Endothelial cell of umbilical vein (primary cell): ENCODE results near the gene PGS1. TPM values are rescaled to one million over a fixed set of nuclear protein-coding genes. Genes with fewer than 3 reads are reported as not detected.

Source experiments
- BruUV-seq: library from RNA; stranded (reverse); fragments of 400-500 nt; replicated peaks from 2 replicates; lab custom pipeline; 2021; lab: Mats Ljungman, UMichigan
- CTCF ChIA-PET: fragments of 300-600, 350-600 bp; sonication (Branson Sonifier 250); formaldehyde crosslinking; loops from one replicate; lab custom pipeline; 2021; ENCODE audit warnings: antibody characterized with exemption, inconsistent platforms; lab: Charles Lee
- POLR2A ChIA-PET: fragments of 300-600, 350-600 bp; sonication (Branson Sonifier 250); formaldehyde crosslinking; loops from one replicate; lab custom pipeline; 2021; ENCODE audit warnings: antibody characterized with exemption, inconsistent platforms; lab: Charles Lee
- DNase-seq: peaks from one replicate; pipeline ENCODE4 v3.0.0-alpha.2; 2011; ENCODE audit warnings: low read depth, low spot score
- FAIRE-seq: peaks from 2 replicates; lab custom pipeline; 2011; peaks lifted over from hg19 to GRCh38; lab: Jason Lieb, UNC
- H2AFZ ChIP-seq: 2 replicates; pipeline ENCODE4 v1.6.0; 2012; ENCODE audit warnings: low read depth, low read length, control low read depth, inconsistent platforms
- H3K27ac ChIP-seq: 2 replicates; pipeline ENCODE4 v1.5.1; 2011; ENCODE audit warnings: low read depth, mild to moderate bottlenecking, control low read depth, low read length, moderate library complexity; ENCODE audit not compliant: insufficient read depth
- H3K27me3 ChIP-seq, 2 experiments: 2 replicates each; pipeline versions ENCODE4 v1.6.0 to v1.6.1; 2011; ENCODE audit warnings: low read length in 2 of 2, mixed read lengths in 1 of 2; ENCODE audit not compliant: control insufficient read depth in 2 of 2, insufficient read depth in 2 of 2
- H3K36me3 ChIP-seq, 2 experiments: 2 replicates in 1 of 2; 3 replicates in 1 of 2; pipeline ENCODE4 v1.5.1; 2011; ENCODE audit warnings: low read length in 2 of 2, mild to moderate bottlenecking in 1 of 2, moderate library complexity in 1 of 2; ENCODE audit not compliant: control insufficient read depth in 2 of 2, insufficient read depth in 2 of 2; ENCODE audit errors: extremely low read depth in 1 of 2
- H3K4me1 ChIP-seq: 3 replicates; pipeline ENCODE4 v1.5.1; 2011; ENCODE audit warnings: mild to moderate bottlenecking, low read length; ENCODE audit not compliant: control insufficient read depth, insufficient read depth; ENCODE audit errors: extremely low read depth
- H3K4me2 ChIP-seq: 2 replicates; pipeline ENCODE4 v1.6.1; 2011; ENCODE audit warnings: low read length, control low read depth, mixed read lengths; ENCODE audit not compliant: insufficient read depth
- H3K4me3 ChIP-seq, 3 experiments: fragments of 200-600 bp in 1 of 3; sonication (generic), shearing (Covaris generic) in 1 of 3; replicated peaks in 1 of 3; 2 replicates each; pipeline ENCODE4 v1.5.1; 2011 to 2016; ENCODE audit warnings: control low read depth in 3 of 3, low read length in 3 of 3, mild to moderate bottlenecking in 2 of 3, inconsistent platforms in 1 of 3, low read depth in 1 of 3, moderate library complexity in 1 of 3; ENCODE audit not compliant: insufficient read depth in 1 of 3
- H3K79me2 ChIP-seq: 2 replicates; pipeline ENCODE4 v1.6.0; 2012; ENCODE audit warnings: low read length, inconsistent platforms; ENCODE audit not compliant: control insufficient read depth, insufficient read depth
- H3K9ac ChIP-seq: replicated peaks from 2 replicates; pipeline ENCODE3; 2011; ENCODE audit warnings: low read length, control low read depth; ENCODE audit not compliant: insufficient read depth; ENCODE audit errors: extremely low read depth
- H3K9me1 ChIP-seq: replicated peaks from 3 replicates; pipeline ENCODE4 v1.6.0; 2011; ENCODE audit warnings: mild to moderate bottlenecking, low read length; ENCODE audit not compliant: control insufficient read depth, insufficient read depth; ENCODE audit errors: extremely low read depth
- H3K9me3 ChIP-seq: replicated peaks from 2 replicates; pipeline ENCODE4 v1.5.1; 2012; ENCODE audit warnings: low read length, inconsistent platforms; ENCODE audit not compliant: control insufficient read depth, insufficient read depth
- H4K20me1 ChIP-seq: replicated peaks from 2 replicates; pipeline ENCODE3; 2011; ENCODE audit warnings: mild to moderate bottlenecking, low read length; ENCODE audit not compliant: control insufficient read depth, insufficient read depth; ENCODE audit errors: extremely low read depth
- EZH2 ChIP-seq: IDR thresholded peaks from 2 replicates; pipeline ENCODE4 v1.6.1; 2012; ENCODE audit warnings: borderline replicate concordance, low read depth, mild to moderate bottlenecking, moderate library complexity, low read length, inconsistent platforms; ENCODE audit not compliant: severe bottlenecking
- FOS ChIP-seq: IDR thresholded peaks from 2 replicates; pipeline ENCODE4 v1.6.1; 2011; ENCODE audit warnings: mild to moderate bottlenecking, low read length, moderate library complexity, borderline replicate concordance; ENCODE audit not compliant: insufficient read depth
- GATA2 ChIP-seq: IDR thresholded peaks from 2 replicates; pipeline ENCODE4 v1.7.0; 2011; ENCODE audit warnings: low read depth, mild to moderate bottlenecking, moderate library complexity, mixed read lengths, low read length; ENCODE audit not compliant: insufficient read length, insufficient read depth
- JUN ChIP-seq: IDR thresholded peaks from 2 replicates; pipeline ENCODE4 v1.6.1; 2011; ENCODE audit warnings: borderline replicate concordance, low read depth; ENCODE audit not compliant: insufficient read length, insufficient read depth
- MYC ChIP-seq: IDR thresholded peaks from one replicate; pipeline ENCODE4 v1.6.1; 2011; ENCODE audit warnings: mild to moderate bottlenecking, low read depth, low read length
- POLR2A ChIP-seq: IDR thresholded peaks from 2 replicates; pipeline ENCODE4 v1.6.1; 2012; ENCODE audit warnings: low read depth, mild to moderate bottlenecking, control low read depth, low read length
- POLR2AphosphoS5 ChIP-seq: IDR thresholded peaks from 2 replicates; pipeline ENCODE4 v1.6.1; 2012; ENCODE audit warnings: low read depth, mild to moderate bottlenecking, control low read depth, low read length, moderate library complexity; ENCODE audit not compliant: insufficient read depth
- dilution Hi-C: fragments of 300-500 bp; cut with MboI; formaldehyde crosslinking; loops from one replicate; pipeline ENCODE4 v1.15.0; 2019; ENCODE audit warnings: low sequenced_read_pairs; ENCODE audit not compliant: extremely low pct_ligation_motif_present
- intact Hi-C: fragments of 100-400 bp; cut with micrococcal nuclease; formaldehyde crosslinking; loops from one replicate; pipeline ENCODE4 v1.10.0; 2022
- polyA plus RNA-seq, 4 experiments: library from polyadenylated mRNA; depleted of rRNA in 3 of 4; stranded (reverse) in 3 of 4; unstranded in 1 of 4; fragments of >200 nt; gene quantifications; 2 replicates each; pipeline versions ENCODE4 v1.2.1 to v1.2.3, GENCODE V29; 2011 to 2012; ENCODE audit warnings: missing spikeins in 1 of 4
- total RNA-seq: library from RNA; stranded (reverse); gene quantifications from 2 replicates; pipeline ENCODE4 v1.2.3, GENCODE V29; 2021
- TF ChIP-seq, protein P1 (sequence below), 2 donors: IDR thresholded peaks; 1 replicate in 1 of 2; 2 replicates in 1 of 2; pipeline ENCODE4 v1.5.1; 2011; ENCODE audit warnings: low read length in 2 of 2, mild to moderate bottlenecking in 2 of 2, moderate library complexity in 2 of 2, control low read depth in 1 of 2, inconsistent platforms in 1 of 2, low read depth in 1 of 2; ENCODE audit not compliant: insufficient read depth in 1 of 2; ENCODE audit errors: extremely low read depth in 1 of 2
- TF ChIP-seq, protein P2 (sequence below): IDR thresholded peaks from 2 replicates; pipeline ENCODE4 v1.6.1; 2011; ENCODE audit not compliant: insufficient read depth, insufficient read length

PGS1 gene
- total and polyA plus RNA-seq, 2 donors (not counting 3 experiments of a cell fraction or from before 2014, with no cell fraction given): 50.8 to 66.0 TPM

DNA sequence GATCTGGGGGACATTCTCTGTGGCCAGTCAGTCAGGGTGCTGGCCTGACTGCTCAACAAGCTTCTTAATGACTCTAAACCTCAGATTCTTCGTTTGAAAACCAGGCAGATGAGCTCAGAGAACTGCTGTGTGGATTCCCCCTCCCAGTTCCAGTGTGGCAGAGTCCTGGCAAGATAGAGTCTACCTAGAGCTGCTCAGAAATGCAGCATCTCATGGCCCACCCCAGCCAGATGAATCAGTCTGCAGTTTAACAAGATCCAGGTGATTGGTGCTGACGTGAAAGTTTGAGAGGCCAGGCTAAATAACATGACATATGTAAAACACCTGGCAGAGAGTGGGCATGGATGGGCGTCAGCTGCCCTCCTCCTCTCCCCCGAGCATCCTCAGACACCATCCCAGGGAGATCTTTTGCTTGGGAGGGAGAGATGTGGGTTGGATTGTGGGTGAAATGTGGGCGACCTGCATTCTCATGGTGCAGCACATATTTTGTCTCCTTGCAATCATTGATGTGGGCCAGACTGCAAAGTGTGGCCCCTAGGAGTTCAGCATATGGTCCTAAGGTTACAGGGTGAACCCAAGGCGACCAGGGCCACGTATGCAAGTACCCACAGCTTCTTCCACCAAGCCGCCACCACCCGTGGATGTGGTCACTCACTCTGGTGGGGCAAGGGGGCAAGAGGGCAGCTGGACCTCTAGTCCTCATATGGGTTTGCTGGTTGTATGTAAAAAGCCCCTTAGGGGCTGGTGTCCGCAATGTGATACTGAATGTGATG lies 38.1 kb upstream of the PGS1 start:
- ChIA-PET CTCF (interaction anchor here (1.3 to 3.4 kb wide), 3 partner anchors 9 to 17 kb away, joined by 3 to 17 read pairs (median 7); no protein-coding TSS in a partner anchor), POLR2A (interaction anchor here (0.6 to 2.3 kb wide), 2 partner anchors 19 kb away, joined by 4 to 12 read pairs; partner anchors contain the start of gene SOCS3)
- Histone ChIP-seq H2AFZ (no peak overlapping the region), H4K20me1 (no peaks in the 10 kb centered on the region), H3K9ac (no peak overlapping the region), H3K27ac (no peak overlapping the region), H3K27me3 (no peaks in the 10 kb centered on the region), H3K9me1 (no peaks in the 10 kb centered on the region), H3K9me3 (no peaks in the 10 kb centered on the region), H3K4me3 (no peak overlapping the region), H3K4me2 (no peak overlapping the region), H3K4me1 (peaks cover 30% of the 10 kb centered on the region), H3K79me2 (no peaks in the 10 kb centered on the region), H3K36me3 (no peaks in the 10 kb centered on the region)
- intact Hi-C loops (no loop called here), dilution Hi-C loops (no loop called here)
- TF ChIP-seq JUN: no peak
- no peak for TF ChIP-seq GATA2
- no peak for TF ChIP-seq POLR2AphosphoS5
- TF ChIP-seq, protein P1, sequence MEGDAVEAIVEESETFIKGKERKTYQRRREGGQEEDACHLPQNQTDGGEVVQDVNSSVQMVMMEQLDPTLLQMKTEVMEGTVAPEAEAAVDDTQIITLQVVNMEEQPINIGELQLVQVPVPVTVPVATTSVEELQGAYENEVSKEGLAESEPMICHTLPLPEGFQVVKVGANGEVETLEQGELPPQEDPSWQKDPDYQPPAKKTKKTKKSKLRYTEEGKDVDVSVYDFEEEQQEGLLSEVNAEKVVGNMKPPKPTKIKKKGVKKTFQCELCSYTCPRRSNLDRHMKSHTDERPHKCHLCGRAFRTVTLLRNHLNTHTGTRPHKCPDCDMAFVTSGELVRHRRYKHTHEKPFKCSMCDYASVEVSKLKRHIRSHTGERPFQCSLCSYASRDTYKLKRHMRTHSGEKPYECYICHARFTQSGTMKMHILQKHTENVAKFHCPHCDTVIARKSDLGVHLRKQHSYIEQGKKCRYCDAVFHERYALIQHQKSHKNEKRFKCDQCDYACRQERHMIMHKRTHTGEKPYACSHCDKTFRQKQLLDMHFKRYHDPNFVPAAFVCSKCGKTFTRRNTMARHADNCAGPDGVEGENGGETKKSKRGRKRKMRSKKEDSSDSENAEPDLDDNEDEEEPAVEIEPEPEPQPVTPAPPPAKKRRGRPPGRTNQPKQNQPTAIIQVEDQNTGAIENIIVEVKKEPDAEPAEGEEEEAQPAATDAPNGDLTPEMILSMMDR (IDR thresholded peaks at IDR 0.05; ENCODE audit: extremely low read depth in 1 of 2, insufficient read depth in 1 of 2, low read depth in 1 of 2, low read length in 2 of 2): no peak
- TF ChIP-seq, protein P2, sequence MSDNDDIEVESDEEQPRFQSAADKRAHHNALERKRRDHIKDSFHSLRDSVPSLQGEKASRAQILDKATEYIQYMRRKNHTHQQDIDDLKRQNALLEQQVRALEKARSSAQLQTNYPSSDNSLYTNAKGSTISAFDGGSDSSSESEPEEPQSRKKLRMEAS: no peak
- TF ChIP-seq MYC: no peak
- no peak for TF ChIP-seq POLR2A
- no peak for TF ChIP-seq EZH2
- no peak for TF ChIP-seq FOS
- no TSS peak for BruUV-seq
- peak; percentile 31 for FAIRE-seq
- no peak for DNase-seq
